Naive B cell (primary cell): ENCODE data around the gene FAM114A2. TPM values are rescaled to one million over a fixed set of nuclear protein-coding genes. Genes with fewer than 3 reads are reported as not detected.
"Not testable (repeated sequence)": the region's sequence is repeated elsewhere in the genome, so short reads cannot be mapped to it uniquely, and the experiment has no call there.

Experiments
- ATAC-seq, 2 donors: fragments of 150-1000 bp; cut with Tn5 transposase; 2 replicates each; pipeline ENCODE4 v1.10.0; 2021; ENCODE audit warnings: low read depth in 2 of 2, mild to moderate bottlenecking in 2 of 2, moderate library complexity in 2 of 2
- DNase-seq: peaks from one replicate; pipeline ENCODE4 v3.0.0; 2022
- H3K27ac Mint-ChIP-seq, 6 donors: one replicate each; pipeline ENCODE4 v1.8.0; 2020 to 2022; ENCODE audit warnings: mild to moderate bottlenecking in 6 of 6, mixed read lengths in 6 of 6, moderate library complexity in 5 of 6, inconsistent platforms in 2 of 6
- H3K27me3 Mint-ChIP-seq, 3 donors: one replicate each; pipeline ENCODE4 v1.8.0; 2021 to 2022; ENCODE audit warnings: mixed read lengths in 3 of 3, mild to moderate bottlenecking in 1 of 3
- H3K36me3 Mint-ChIP-seq, 2 donors: one replicate each; pipeline ENCODE4 v1.8.0; 2020 to 2022; ENCODE audit warnings: mixed read lengths in 2 of 2, inconsistent platforms in 1 of 2, mild to moderate bottlenecking in 1 of 2
- H3K4me1 Mint-ChIP-seq, 3 donors: one replicate each; pipeline ENCODE4 v1.8.0; 2020 to 2022; ENCODE audit warnings: mixed read lengths in 3 of 3, inconsistent platforms in 1 of 3, mild to moderate bottlenecking in 1 of 3, moderate library complexity in 1 of 3
- H3K4me3 Mint-ChIP-seq, 8 donors: one replicate each; pipeline ENCODE4 v1.8.0; 2020 to 2022; ENCODE audit warnings: mild to moderate bottlenecking in 8 of 8, mixed read lengths in 8 of 8, moderate library complexity in 8 of 8, inconsistent platforms in 2 of 8
- H3K9me3 Mint-ChIP-seq, 7 donors: one replicate each; pipeline ENCODE4 v1.8.0; 2020 to 2022; ENCODE audit warnings: mixed read lengths in 7 of 7, mild to moderate bottlenecking in 5 of 7, inconsistent platforms in 2 of 7, moderate library complexity in 1 of 7
- polyA plus RNA-seq, 6 donors: library from polyadenylated mRNA; unstranded; fragments of 300-500 nt; fragmentation: Illumina TruSeq; gene quantifications; one replicate each; pipeline ENCODE4 v1.2.3, GENCODE V29; 2021; ENCODE audit warnings: low read depth in 6 of 6

FAM114A2 gene
- polyA plus RNA-seq, 6 donors from 2014 or later: 16.3 to 29.4 (median 20.0) TPM

DNA sequence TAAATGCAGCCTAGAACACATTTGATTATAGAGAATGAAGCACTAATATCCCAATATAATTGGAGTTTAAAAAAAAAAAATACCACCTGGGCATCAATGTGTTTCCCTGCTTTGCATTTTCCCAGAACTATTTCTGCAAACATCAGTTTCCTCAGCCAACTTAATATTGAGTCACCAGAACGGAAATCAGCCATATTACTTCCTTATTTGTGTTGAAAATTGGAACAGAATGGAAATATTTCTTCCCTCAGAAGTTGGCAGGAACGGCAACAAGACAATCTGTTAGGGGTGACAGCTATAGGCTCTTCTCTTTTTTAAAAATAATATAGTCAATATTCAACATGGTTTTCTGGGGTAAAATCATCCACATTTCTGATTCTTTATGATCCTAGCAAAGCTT is 4.1 kb upstream of the FAM114A2 start:
- peaks cover 36 to 62% (median 37%) of the 10 kb centered on the region in 3 donors for H3K4me1 Mint-ChIP-seq
- ATAC-seq (no peak), DNase-seq (no peak)
- peaks cover 4 to 9% of the 10 kb centered on the region in 2 donors for H3K36me3 Mint-ChIP-seq
- H3K27me3 Mint-ChIP-seq: no peaks in the 10 kb centered on the region
- H3K9me3 Mint-ChIP-seq: no peaks in the 10 kb centered on the region
- H3K27ac Mint-ChIP-seq: peak overlapping the region in 1 of 6 donors; percentile 82
- H3K4me3 Mint-ChIP-seq: peak overlapping the region in 1 of 8 donors; percentile 31

DNA sequence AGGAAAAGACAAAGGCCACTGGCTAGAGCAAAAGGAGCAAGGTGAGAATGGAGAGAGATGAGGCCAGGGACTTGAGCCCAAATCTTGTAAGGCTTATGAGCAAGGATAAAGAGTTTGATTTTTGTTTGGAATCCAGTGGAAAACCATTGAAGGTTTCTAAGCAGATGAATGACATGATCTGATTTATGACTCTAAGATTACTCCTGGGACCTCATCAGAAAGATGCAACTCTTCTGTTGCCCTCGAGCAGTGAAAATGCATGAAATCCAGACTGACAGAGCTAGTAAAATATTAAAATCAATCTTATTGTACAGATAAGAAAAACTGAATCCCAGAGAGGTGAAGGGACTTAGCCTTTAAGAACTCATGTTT is 734 bp upstream of the FAM114A2 start:
- Mint-ChIP-seq H3K4me1 (peaks cover 30 to 51% (median 42%) of the 10 kb centered on the region in 3 donors), H3K36me3 (no peaks in the 10 kb centered on the region), H3K27me3 (no peaks in the 10 kb centered on the region), H3K9me3 (no peaks in the 10 kb centered on the region), H3K4me3 (peak overlapping the region; percentile 94 to 99 (median 98)), H3K27ac (peak overlapping the region; percentile 93 to 99 (median 98))
- no peak for DNase-seq
- ATAC-seq: no peak

DNA sequence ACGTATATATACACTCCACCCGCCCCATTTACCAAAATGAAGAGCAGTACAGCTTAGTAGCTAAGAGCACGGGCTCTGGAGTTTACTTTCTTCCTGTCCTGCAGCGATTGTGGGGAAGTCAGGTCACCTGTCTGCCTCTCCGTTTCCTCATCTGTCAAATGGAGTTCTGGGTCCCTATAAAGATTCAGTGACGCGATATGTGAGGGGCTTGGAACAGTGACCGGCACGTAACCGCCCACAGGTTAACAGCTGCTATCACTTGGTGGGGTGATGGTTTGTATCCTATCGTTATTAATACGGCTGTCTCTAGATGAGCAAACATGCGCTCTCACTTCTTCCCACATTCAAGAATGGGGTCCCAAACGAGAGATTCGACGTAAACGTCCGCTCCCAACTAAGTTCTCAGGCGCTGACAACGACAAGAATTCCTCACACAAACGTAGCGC is 426 bp downstream of the FAM114A2 start:
- H3K9me3 Mint-ChIP-seq: no peaks in the 10 kb centered on the region
- peaks cover 24 to 42% (median 39%) of the 10 kb centered on the region in 3 donors for H3K4me1 Mint-ChIP-seq
- peaks cover 0 to under 1% of the 10 kb centered on the region in 2 donors for H3K36me3 Mint-ChIP-seq
- ATAC-seq (peak; percentile 50 to 51), DNase-seq (peak; percentile 44)
- H3K4me3 Mint-ChIP-seq: peak overlapping the region; percentile 94 to 99 (median 98)
- H3K27ac Mint-ChIP-seq: peak overlapping the region; percentile 93 to 99 (median 98)
- no peaks in the 10 kb centered on the region for H3K27me3 Mint-ChIP-seq

DNA sequence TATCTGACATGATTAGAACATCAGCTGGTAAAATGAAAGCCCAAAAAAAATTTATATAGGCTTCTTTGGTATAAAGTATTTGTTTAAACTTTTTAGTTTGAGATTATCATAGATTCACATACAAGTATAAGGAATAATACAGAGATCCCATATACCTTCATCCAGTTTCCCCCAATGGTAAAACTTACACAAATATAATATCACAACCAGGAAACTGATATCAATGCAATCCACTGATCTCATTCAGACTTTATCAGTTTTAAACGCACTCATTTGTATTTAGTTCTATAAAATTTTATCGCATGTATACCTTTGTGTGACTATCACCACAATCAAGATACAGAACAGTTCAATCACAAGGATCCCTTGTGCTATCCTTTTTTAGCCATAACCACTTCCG is 3.8 kb downstream of the FAM114A2 start:
- H3K4me1 Mint-ChIP-seq: peaks cover 22 to 33% (median 28%) of the 10 kb centered on the region in 3 donors
- DNase-seq (no peak), ATAC-seq (no peak)
- H3K27me3 Mint-ChIP-seq: no peaks in the 10 kb centered on the region
- no peaks in the 10 kb centered on the region for H3K9me3 Mint-ChIP-seq
- H3K36me3 Mint-ChIP-seq: peaks cover 16 to 25% of the 10 kb centered on the region in 2 donors
- no peak overlapping the region for H3K27ac Mint-ChIP-seq
- no peak overlapping the region for H3K4me3 Mint-ChIP-seq

DNA sequence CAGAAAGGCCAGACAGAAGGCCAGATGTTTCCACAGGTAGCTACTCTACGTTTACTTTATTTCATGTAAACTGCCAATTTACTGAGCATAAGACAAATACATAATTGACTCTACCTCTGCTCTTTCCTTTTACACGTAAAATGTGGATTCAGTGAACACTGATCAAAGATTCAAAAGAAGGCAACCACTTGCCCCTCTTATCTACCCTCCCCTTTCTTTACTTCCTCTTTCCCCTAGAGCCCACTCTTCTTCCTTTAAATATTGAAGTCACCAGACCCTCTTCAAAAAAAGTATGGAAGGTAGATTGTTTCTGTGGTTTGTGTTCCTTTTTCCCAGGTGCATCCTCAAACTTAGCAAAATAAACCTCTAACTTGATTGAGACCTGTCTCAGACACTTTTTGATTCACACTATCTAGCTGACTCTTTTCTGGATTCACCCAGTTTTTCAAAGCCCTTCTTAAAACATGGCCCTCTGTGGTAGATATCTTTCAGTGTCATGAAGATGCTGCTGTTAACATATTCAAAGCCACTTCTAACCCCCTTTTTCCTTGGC is 6.7 kb downstream of the FAM114A2 start:
- H3K4me1 Mint-ChIP-seq: peaks cover 4 to 10% (median 9%) of the 10 kb centered on the region in 3 donors
- H3K27me3 Mint-ChIP-seq: no peaks in the 10 kb centered on the region
- peaks cover 26 to 33% of the 10 kb centered on the region in 2 donors for H3K36me3 Mint-ChIP-seq
- no peak overlapping the region for H3K4me3 Mint-ChIP-seq
- no peak overlapping the region for H3K27ac Mint-ChIP-seq
- no peak for DNase-seq
- H3K9me3 Mint-ChIP-seq: no peaks in the 10 kb centered on the region
- no peak for ATAC-seq

DNA sequence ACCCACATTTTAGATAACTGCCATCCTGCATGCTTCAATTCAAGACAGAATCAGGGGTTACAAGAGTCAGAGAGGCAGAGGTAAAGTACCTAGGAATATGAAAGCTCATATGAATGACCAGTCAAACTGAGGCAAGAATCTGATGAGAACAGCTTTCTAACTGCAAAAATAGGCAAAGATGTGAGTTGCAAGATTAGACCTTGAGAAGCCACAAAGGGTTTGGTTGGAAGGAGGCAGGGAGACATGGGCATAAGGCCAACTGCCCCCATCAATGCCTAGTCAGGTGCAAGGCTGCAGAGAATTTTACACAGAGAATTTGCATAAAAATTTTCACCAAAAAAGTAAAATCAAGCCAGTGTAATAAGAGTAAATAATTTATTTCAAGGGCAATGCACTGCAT is 12.8 kb downstream of the FAM114A2 start:
- Mint-ChIP-seq H3K4me1 (peaks cover 0 to 5% (median 4%) of the 10 kb centered on the region in 3 donors), H3K36me3 (peaks cover 20 to 47% of the 10 kb centered on the region in 2 donors), H3K27ac (peak overlapping the region in 1 of 6 donors; percentile 61), H3K27me3 (no peaks in the 10 kb centered on the region), H3K9me3 (no peaks in the 10 kb centered on the region), H3K4me3 (no peak overlapping the region)
- no peak for ATAC-seq
- DNase-seq: no peak

DNA sequence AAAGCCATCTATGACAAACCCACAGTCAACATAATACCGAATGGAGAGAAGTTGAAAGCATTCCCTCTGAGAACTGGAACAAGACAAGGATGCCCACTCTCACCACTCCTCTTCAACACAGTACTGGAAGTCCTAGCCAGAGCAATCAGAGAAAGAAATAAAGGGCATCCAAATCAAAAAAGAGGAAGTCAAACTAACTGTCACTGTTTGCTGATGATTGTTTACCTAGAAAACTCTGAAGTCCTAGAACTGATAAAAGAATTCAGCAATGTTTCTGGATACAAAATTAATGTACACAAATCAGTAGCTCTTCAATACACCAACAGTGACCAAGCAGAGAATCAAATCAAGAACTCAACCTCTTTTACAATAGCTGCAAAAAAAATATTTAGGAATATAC is 19.8 kb downstream of the FAM114A2 start:
- DNase-seq, H3K9me3 Mint-ChIP-seq, H3K4me3 Mint-ChIP-seq, H3K27me3 Mint-ChIP-seq, ATAC-seq: not testable (repeated sequence)
- peak overlapping the region in 2 of 6 donors; percentile 40 to 54 for H3K27ac Mint-ChIP-seq
- peaks cover 15 to 47% (median 20%) of the 10 kb centered on the region in 3 donors for H3K4me1 Mint-ChIP-seq
- peaks cover 56 to 58% of the 10 kb centered on the region in 2 donors for H3K36me3 Mint-ChIP-seq

DNA sequence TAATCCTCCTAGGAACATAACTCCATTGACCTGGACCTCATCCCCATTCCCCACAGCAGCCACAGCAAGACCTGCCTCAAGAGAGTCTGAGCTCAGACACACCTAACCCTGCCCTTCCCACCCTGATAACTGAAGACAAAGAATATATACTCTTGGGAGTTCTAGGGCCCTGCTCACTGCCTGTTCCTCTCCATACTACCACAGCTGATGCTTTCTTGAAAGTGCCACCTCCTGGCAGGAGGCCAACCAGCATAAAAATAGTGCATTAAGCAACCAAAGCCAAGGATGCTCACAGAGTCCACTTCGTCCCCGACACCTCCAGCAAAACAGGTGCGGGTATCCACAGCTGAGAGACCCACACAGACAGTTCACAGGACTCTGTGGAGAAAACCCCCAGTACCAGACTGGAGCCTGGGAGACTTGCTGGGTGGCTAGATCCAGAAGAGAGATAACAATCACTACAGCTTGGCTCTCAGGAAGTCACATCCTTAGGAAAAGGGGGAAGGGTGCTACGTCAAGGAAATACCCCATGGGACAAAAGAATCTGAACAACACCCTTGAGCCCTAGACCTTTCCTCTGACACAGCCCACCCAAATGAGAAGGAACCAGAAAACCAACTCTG is 23.5 kb downstream of the FAM114A2 start:
- H3K4me3 Mint-ChIP-seq: no peak overlapping the region
- H3K27ac Mint-ChIP-seq: peak overlapping the region in 1 of 6 donors; percentile 25
- peaks cover 6 to 35% (median 20%) of the 10 kb centered on the region in 3 donors for H3K4me1 Mint-ChIP-seq
- no peaks in the 10 kb centered on the region for H3K27me3 Mint-ChIP-seq
- H3K9me3 Mint-ChIP-seq: no peaks in the 10 kb centered on the region
- H3K36me3 Mint-ChIP-seq: peaks cover 48 to 57% of the 10 kb centered on the region in 2 donors
- ATAC-seq: no peak
- no peak for DNase-seq

DNA sequence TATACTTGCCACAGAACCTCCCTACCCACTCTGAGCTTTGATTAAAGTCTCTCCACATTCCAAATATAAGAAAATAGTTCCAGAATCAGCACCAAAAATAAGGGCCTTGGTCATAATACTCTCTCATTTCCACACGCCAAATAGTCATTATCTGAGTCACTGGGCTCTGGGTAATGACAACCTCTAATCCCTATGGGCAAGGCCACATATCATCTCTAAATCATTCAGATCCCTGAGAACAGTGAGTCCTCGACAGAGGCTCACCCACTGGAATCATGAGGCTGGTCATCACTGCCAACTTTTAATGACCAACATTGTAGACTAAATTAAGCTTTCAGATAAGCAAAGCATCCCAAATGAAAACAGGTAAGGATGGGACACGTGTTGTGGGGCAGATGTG is 28.1 kb downstream of the FAM114A2 start:
- H3K36me3 Mint-ChIP-seq: peaks cover 41 to 43% of the 10 kb centered on the region in 2 donors
- peaks cover 0 to 9% (median 7%) of the 10 kb centered on the region in 3 donors for H3K4me1 Mint-ChIP-seq
- no peak overlapping the region for H3K27ac Mint-ChIP-seq
- DNase-seq (no peak), ATAC-seq (no peak)
- no peaks in the 10 kb centered on the region for H3K27me3 Mint-ChIP-seq
- H3K9me3 Mint-ChIP-seq: no peaks in the 10 kb centered on the region
- H3K4me3 Mint-ChIP-seq: no peak overlapping the region

DNA sequence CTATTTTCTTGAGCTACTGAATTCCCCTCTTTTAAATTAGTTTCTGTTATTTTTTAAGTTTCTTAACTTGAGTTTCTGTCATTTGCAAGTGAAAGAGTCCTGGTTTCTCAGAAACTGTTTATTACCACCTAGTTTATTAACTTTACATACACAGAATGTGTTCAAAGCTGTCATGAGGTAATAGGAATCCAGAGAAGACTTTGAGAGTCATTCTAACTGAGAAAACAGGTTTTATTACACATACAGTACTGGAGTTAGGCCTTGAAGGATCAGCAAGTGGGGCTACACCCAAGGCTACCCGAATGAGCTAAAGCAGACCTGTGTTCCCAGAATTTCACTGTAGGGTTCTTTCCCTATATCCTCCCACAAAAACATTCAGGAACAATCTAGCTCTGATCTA is 33.1 kb downstream of the FAM114A2 start:
- ATAC-seq (no peak), DNase-seq (no peak)
- Mint-ChIP-seq H3K27ac (no peak overlapping the region), H3K27me3 (no peaks in the 10 kb centered on the region), H3K36me3 (peaks cover 26 to 33% of the 10 kb centered on the region in 2 donors), H3K4me3 (no peak overlapping the region), H3K9me3 (no peaks in the 10 kb centered on the region), H3K4me1 (peaks cover 0 to 9% (median 3%) of the 10 kb centered on the region in 3 donors)

DNA sequence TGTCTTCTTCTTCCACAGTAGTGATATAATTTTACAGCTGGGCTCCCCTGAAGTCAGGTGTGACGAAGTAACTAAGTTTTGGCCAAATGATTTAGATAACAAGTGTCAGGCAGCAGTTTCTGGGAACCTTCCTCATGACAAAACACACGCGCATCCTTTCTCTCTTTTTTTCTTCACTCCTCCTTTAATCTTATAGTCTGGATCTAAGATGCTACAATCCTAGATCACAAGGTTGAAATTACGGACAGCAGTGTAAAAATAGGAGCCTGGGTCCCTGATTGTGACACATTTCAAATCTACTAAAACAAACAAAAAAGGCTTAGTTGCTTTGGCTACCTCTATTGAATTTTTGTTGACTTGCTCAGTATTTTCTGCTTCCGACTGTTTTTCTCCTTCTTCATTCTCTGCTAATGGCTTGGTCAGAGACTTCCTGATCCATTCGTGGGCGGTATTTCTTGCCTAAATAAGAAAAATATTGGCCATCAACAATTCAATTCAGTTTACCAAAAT is 36.1 kb downstream of the FAM114A2 start:
- peak overlapping the region in 1 of 6 donors; percentile 69 for H3K27ac Mint-ChIP-seq
- no peak overlapping the region for H3K4me3 Mint-ChIP-seq
- peaks cover 0 to 9% (median 3%) of the 10 kb centered on the region in 3 donors for H3K4me1 Mint-ChIP-seq
- no peak for ATAC-seq
- peaks cover 0 to 7% (median 0%) of the 10 kb centered on the region in 7 donors for H3K9me3 Mint-ChIP-seq
- H3K27me3 Mint-ChIP-seq: no peaks in the 10 kb centered on the region
- peaks cover 46 to 49% of the 10 kb centered on the region in 2 donors for H3K36me3 Mint-ChIP-seq
- no peak for DNase-seq

DNA sequence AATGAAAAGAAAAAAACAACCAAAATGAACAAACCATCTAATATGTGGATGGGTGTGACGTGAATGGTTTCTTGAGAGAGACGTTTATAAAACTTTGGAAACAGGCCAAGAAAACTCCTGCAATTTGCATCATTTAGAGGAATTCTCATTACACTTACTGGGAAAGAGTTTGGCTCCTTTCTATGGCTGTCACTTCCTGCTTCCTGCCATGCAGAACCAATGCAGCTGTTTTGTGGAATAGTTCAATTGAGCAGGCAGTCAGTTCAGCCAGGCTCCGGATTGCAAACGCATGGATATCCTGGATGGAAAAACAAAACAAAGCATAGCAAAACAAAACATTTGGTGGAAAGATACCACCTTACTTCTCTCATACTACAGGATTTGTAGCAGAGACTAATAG is 36.6 kb downstream of the FAM114A2 start:
- Mint-ChIP-seq H3K27ac (no peak overlapping the region), H3K4me1 (peaks cover 0 to 9% (median 3%) of the 10 kb centered on the region in 3 donors), H3K9me3 (peaks cover 0 to 7% (median 0%) of the 10 kb centered on the region in 7 donors), H3K4me3 (no peak overlapping the region), H3K27me3 (no peaks in the 10 kb centered on the region), H3K36me3 (peaks cover 51 to 54% of the 10 kb centered on the region in 2 donors)
- no peak for DNase-seq
- no peak for ATAC-seq

DNA sequence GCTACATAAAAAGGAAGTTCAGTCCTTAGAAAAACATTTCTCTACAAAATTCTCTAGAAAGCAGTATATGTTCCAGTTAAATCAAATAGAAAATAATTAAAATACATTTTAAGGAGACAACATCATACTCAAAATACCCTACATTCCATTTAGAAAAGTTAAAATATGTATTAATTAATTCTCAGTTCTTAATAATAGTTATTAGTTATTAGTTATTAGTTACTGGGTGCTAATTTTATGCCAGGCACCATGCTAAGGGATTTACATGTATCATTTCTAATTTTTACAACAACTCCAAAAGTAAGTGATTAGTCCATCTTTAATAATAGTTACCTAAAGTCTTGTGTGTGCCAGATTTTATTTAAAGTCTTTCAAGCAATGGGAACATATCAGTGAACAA is 38.0 kb downstream of the FAM114A2 start:
- H3K4me3 Mint-ChIP-seq: no peak overlapping the region
- H3K27ac Mint-ChIP-seq: no peak overlapping the region
- H3K9me3 Mint-ChIP-seq: peaks cover 0 to 7% (median 0%) of the 10 kb centered on the region in 7 donors
- no peak for DNase-seq
- peaks cover 54 to 55% of the 10 kb centered on the region in 2 donors for H3K36me3 Mint-ChIP-seq
- H3K27me3 Mint-ChIP-seq: no peaks in the 10 kb centered on the region
- peaks cover 0 to 9% (median 0%) of the 10 kb centered on the region in 3 donors for H3K4me1 Mint-ChIP-seq
- no peak for ATAC-seq

DNA sequence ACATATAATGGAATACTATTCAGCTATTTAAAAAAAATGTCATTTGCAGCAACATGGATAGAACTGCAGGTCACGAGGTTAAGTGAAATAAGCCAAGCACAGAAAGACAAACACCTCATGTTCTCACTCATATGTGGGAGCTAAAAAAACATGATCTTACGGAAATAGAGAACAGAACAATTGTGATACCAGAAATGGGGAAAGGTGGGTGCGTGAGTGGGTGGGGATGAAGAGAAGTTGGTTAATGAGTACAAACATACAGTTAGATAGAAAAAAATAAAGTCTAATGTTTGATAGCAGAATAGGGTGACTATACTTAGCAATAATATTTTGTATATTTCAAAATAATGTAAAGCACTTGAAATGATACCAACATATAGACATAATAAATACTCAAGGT is 38.7 kb downstream of the FAM114A2 start:
- H3K36me3 Mint-ChIP-seq: peaks cover 58% of the 10 kb centered on the region in 2 donors
- no peak for DNase-seq
- no peak overlapping the region for H3K27ac Mint-ChIP-seq
- peaks cover 0 to 8% (median 0%) of the 10 kb centered on the region in 3 donors for H3K4me1 Mint-ChIP-seq
- H3K27me3 Mint-ChIP-seq: no peaks in the 10 kb centered on the region
- ATAC-seq: no peak
- no peak overlapping the region for H3K4me3 Mint-ChIP-seq
- peaks cover 0 to 7% (median 0%) of the 10 kb centered on the region in 7 donors for H3K9me3 Mint-ChIP-seq
